ENCODE results near the gene WDR81. TPM values are rescaled to one million over a fixed set of nuclear protein-coding genes. Genes with fewer than 3 reads are reported as not detected.
"Not testable (repeated sequence)": the region's sequence is repeated elsewhere in the genome, so short reads cannot be mapped to it uniquely, and the experiment has no call there.

The WDR81 gene
- total and polyA plus RNA-seq, 2 experiments from 2014 or later: 3.5 to 14.5 TPM

DNA sequence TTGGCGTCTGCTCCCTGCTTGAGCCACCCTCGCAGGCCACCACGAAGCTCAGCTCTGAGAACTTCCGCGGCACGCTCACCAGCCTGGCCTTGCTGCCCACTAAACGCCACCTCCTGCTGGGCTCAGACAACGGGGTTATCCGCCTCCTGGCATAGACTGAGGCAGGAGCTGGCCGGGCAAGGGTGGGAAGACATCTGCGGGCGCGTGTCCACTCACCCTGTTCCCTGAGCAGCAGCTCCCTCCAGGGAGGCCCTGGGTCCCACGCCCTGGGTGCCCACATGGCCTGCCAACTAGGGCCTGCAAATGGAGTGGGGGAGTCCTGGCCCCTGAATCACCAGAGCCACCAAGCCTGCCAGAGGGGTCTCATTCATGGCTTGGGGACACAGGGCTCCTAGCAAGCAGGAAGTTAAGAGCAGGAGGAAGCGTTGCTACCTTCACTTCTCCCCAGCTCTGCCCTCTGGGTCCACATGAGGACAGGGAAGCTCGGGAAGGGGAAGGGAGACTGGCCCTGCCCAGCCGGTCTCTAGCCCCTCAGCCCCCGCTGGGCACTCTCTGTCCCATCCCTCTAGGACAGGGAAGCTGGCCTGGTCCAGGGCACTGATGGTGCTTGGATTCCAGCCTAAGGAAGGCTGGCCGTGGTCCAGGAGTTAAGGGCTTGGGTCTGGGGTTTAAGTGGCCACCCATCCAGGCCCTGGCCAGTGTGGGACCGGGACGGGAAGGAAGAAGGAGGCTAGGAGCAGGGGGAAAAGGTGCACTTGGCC lies 13.2 kb downstream of the WDR81 start (continued):
- TF ChIP-seq CTCF (conservative IDR thresholded peaks at IDR 0.05; ENCODE audit: low read depth in 2 of 2): no peak
- no peak for TF ChIP-seq CREB1 (CRISPR knock-in tag; IDR thresholded peaks at IDR 0.05; ENCODE audit: low read depth)
- TF ChIP-seq ZNF462 (CRISPR knock-in tag; IDR thresholded peaks at IDR 0.05): no peak
- no peak for TF ChIP-seq ZNF331 (CRISPR knock-in tag; IDR thresholded peaks at IDR 0.05; ENCODE audit: low read depth)

DNA sequence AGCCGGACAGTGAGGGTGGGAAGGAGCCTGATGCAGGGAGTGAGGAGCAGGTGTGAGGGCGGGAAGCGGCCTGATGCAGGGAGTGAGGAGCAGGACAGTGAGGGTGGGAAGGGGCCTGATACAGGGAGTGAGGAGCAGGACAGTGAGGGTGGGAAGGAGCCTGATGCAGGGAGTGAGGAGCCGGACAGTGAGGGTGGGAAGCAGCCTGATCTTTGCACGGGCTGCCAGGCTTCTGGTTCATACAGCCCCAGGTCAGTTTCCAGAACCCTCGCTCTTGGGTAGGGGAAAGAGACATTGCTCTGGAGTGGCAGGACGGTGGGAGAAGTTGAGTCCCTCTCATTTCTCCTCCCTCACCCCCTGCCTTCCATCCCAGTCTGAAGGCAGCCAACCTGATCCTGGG lies 17.4 kb downstream of the WDR81 start:
- ATAC-seq; DNase-seq (ENCODE audit: low spot score); H3K4me3 Mint-ChIP-seq; H3F3A ChIP-seq (replicated peaks; ENCODE audit: low read depth); H3K4me2 ChIP-seq; H3K9me2 ChIP-seq (ENCODE audit: insufficient read depth); H4K20me1 ChIP-seq (replicated peaks; ENCODE audit: insufficient read depth); H3K36me3 Mint-ChIP-seq (ENCODE audit: low read depth); H3K27ac ChIP-seq (ENCODE audit: low read depth); H3K4me3 ChIP-seq; H2AFZ ChIP-seq; H3K27me3 ChIP-seq (ENCODE audit: insufficient read depth); H3K36me3 ChIP-seq (ENCODE audit: insufficient read depth); H3K27ac Mint-ChIP-seq; H3K4me1 Mint-ChIP-seq; H3K79me2 ChIP-seq (replicated peaks; ENCODE audit: insufficient read depth); H3K27me3 Mint-ChIP-seq (ENCODE audit: insufficient read depth, low read depth, poor library complexity); H3K4me1 ChIP-seq (ENCODE audit: insufficient read depth): not testable (repeated sequence)
- peaks cover 23% of the 10 kb centered on the region; the same call in 2 of the 3 replicates for H3K9me3 Mint-ChIP-seq
